HFF-Myc (cell line): ENCODE data around the gene UPK1B.
"Not testable (repeated sequence)": the region's sequence is repeated elsewhere in the genome, so short reads cannot be mapped to it uniquely, and the experiment has no call there.

Source experiments
- DNase-seq: peaks from one replicate; pipeline ENCODE4 v3.0.0-alpha.2; 2011; ENCODE audit warnings: low read depth; ENCODE audit errors: extremely low read depth
- H3K4me3 ChIP-seq: replicated peaks from 2 replicates; pipeline ENCODE4 v1.5.1; 2011; ENCODE audit warnings: low read depth, mild to moderate bottlenecking, control low read depth, low read length
- TF ChIP-seq, protein P1 (sequence below): IDR thresholded peaks from 2 replicates; pipeline ENCODE4 v1.5.1; 2012; ENCODE audit warnings: mild to moderate bottlenecking, low read depth, low read length, control low read depth; ENCODE audit errors: missing control alignments

UPK1B gene

GRCh38 chr3:119173325-119173724 lies at the start of gene UPK1B:
Gene UPK1B, plus strand, starts transcription at chr3:119173598. Its CDS starts 13,144 bp downstream, at chr3:119186742.
- no peak for DNase-seq
- no peak within 1 kb of the TSS for H3K4me3 ChIP-seq
- TF ChIP-seq, protein P1, sequence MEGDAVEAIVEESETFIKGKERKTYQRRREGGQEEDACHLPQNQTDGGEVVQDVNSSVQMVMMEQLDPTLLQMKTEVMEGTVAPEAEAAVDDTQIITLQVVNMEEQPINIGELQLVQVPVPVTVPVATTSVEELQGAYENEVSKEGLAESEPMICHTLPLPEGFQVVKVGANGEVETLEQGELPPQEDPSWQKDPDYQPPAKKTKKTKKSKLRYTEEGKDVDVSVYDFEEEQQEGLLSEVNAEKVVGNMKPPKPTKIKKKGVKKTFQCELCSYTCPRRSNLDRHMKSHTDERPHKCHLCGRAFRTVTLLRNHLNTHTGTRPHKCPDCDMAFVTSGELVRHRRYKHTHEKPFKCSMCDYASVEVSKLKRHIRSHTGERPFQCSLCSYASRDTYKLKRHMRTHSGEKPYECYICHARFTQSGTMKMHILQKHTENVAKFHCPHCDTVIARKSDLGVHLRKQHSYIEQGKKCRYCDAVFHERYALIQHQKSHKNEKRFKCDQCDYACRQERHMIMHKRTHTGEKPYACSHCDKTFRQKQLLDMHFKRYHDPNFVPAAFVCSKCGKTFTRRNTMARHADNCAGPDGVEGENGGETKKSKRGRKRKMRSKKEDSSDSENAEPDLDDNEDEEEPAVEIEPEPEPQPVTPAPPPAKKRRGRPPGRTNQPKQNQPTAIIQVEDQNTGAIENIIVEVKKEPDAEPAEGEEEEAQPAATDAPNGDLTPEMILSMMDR: no peak

DNA sequence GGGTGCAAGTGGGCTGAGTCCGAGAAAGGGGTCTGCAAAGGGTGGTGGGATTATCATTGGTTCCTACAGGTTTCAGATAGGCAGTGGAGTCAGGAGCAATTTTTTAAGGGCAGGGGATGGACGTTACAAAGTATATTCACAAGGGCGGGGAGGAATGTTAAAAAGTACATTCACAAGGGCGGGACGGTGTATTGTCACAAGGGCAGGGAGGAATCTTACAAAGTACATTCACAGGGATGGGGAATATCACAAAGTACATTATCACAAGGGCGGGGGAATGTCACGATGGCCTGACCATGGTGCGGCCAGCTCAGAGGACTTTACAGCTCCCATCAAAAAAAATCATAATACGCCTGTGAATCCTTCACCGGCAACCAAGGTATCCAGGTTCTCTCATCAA lies 48.1 kb upstream of the UPK1B start:
- H3K4me3 ChIP-seq: no peak overlapping the region
- TF ChIP-seq, protein P1: no peak
- no peak for DNase-seq

DNA sequence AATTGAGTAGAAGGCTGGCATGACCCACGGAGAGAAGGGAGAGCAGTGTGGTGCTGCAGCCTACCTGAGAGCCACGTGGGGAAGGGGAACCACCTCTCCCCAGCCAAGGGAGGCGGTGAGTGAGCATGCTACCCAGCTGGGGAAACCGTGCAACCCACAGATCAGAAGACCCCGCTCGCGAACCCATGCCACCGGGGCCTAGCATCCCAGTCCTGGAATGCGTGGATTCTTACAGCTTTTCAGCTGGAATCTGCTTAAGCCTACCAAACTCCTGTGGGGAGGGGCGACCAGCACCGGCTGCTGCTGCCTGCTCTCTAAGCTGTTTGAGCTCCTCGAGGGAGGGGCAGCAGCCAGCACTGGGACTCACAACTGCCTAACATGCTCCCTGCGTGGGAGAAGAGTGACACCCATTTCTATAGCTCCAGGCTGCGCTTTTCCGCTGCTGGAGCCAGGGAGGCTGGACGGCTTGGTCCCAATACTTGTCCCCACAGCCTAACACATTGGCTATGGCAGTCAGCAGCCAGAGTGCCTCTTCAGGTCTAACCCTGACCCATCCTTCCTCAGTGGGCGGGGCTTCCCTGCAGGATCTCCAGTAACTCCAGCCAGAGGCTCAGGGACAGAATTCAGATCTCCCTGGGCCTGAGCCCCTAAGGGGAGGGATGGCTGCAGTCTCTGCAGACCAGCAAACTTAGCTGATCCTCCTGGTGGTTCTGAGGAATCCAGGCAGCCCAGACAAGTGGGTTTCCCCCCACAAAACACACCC lies 47.5 kb upstream of the UPK1B start:
- H3K4me3 ChIP-seq: no peak overlapping the region
- DNase-seq: no peak
- TF ChIP-seq, protein P1: no peak

DNA sequence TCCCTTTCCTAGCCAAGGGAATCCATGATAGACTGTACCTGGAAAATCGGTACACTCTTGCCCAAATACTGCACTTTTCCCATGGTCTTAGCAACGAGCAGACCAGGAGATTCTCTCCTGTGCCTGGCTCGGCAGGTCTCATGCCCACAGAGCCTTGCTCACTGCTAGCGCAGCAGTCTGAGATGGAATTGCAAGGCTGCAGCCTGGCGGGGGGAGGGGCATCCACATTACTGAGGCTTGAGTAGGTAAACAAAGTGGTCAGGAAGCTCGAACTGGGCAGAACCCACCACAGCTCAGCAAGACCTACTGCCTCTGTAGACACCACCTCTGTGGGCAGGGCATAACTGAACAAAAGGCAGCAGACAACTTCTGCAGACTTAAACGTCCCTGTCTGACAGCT lies 43.1 kb upstream of the UPK1B start:
- not testable (repeated sequence) for DNase-seq, H3K4me3 ChIP-seq

GRCh38 chr3:119132291-119132690 lies 41.1 kb upstream of the UPK1B start:
- not testable (repeated sequence) for H3K4me3 ChIP-seq, DNase-seq

- H3K4me3 ChIP-seq, DNase-seq: not testable (repeated sequence)
These were observed 34.0 kb upstream of the UPK1B start for GRCh38 chr3:119139360-119139759.

DNA sequence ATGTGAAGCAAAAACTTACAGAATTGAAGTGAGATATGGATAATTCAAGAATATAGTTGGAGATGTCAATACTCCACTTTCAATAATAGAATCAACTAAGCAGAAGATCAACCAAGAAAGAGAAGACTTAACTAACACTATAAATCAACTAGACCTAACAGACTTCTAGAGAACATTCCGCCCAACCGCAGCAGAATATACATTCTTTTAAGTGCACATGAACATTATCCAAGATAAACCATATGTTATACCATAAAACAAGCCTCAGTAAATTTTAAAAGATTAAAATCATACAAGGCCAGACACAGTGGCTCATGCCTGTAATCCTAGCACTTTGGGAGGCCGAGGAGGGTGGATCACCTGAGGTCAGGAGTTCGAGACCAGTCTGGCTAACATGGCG lies 32.9 kb upstream of the UPK1B start:
- no peak overlapping the region for H3K4me3 ChIP-seq
- TF ChIP-seq, protein P1: no peak
- DNase-seq: no peak

GRCh38 chr3:119145128-119145499 lies 28.3 kb upstream of the UPK1B start:
- TF ChIP-seq, protein P1: no peak
- H3K4me3 ChIP-seq: no peak overlapping the region
- DNase-seq: no peak
